HUES48 (cell line): ENCODE results near the gene MAPK7.

Experiments
- H3K27ac ChIP-seq: one replicate; pipeline ENCODE4 v1.7.0; 2013; ENCODE audit warnings: low read depth, low read length, inconsistent platforms
- H3K27me3 ChIP-seq: 2 replicates; pipeline ENCODE4 v1.6.1; 2013; ENCODE audit warnings: mild to moderate bottlenecking, low read length; ENCODE audit not compliant: control insufficient read depth, insufficient read depth
- H3K36me3 ChIP-seq: 2 replicates; pipeline ENCODE4 v1.6.1; 2013; ENCODE audit warnings: low read length; ENCODE audit not compliant: control insufficient read depth, insufficient read depth
- H3K4me1 ChIP-seq: 2 replicates; pipeline ENCODE4 v1.6.1; 2013; ENCODE audit warnings: mild to moderate bottlenecking, low read length; ENCODE audit not compliant: control insufficient read depth, insufficient read depth
- H3K4me3 ChIP-seq: 2 replicates; pipeline ENCODE4 v1.5.1; 2013; ENCODE audit warnings: mild to moderate bottlenecking, low read depth, low read length
- H3K9ac ChIP-seq: 2 replicates; pipeline ENCODE4 v1.6.1; 2013; ENCODE audit warnings: mild to moderate bottlenecking, low read depth, low read length, moderate library complexity
- H3K9me3 ChIP-seq: 2 replicates; pipeline ENCODE4 v1.6.1; 2013; ENCODE audit warnings: low read length; ENCODE audit not compliant: control insufficient read depth, insufficient read depth

MAPK7 gene

DNA sequence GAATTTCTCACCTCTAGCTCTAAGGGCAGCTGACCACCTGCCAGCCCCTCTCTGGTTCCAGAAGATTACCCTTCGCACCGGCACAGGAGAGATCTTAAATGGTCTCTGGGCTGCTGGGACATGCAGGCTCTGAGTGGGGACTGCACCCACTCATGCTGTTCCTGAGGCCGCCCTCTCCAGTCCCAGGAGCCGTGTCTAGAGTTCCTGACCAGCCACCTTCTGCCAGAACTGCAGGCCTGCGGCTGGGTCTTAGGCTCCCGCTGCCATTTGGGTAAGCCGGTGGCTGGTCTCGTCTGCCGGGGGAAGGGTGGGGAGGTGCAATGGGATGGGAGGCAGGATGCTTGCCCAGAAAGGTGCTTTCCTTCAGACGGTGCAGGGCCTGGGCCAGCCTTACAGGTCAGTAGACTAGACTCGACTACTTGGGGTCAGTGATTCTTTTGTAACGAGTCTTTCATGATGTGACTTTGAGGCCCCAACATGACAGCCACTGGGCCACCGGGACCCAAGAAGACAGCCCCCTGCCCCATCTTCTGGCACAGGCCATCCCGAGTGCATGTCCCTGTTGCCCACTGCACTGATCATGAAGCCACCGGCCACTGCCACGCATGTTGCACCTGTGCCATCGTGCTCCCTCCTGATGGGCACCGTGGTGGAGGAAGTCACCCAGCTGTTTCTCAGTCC is 42.2 kb upstream of the MAPK7 start:
- H3K4me1 ChIP-seq, result peaks cover 22% of the 10 kb centered on the region
- no peak overlapping the region for H3K4me3 ChIP-seq
- no peaks in the 10 kb centered on the region for H3K9me3 ChIP-seq
- H3K27ac ChIP-seq, result no peak overlapping the region
- H3K36me3 ChIP-seq, result 0 out of 2 replicates have a peak, but pooled peaks cover 2% of the 10 kb centered on the region
- H3K9ac ChIP-seq, result no peak overlapping the region
- no peaks in the 10 kb centered on the region for H3K27me3 ChIP-seq

DNA sequence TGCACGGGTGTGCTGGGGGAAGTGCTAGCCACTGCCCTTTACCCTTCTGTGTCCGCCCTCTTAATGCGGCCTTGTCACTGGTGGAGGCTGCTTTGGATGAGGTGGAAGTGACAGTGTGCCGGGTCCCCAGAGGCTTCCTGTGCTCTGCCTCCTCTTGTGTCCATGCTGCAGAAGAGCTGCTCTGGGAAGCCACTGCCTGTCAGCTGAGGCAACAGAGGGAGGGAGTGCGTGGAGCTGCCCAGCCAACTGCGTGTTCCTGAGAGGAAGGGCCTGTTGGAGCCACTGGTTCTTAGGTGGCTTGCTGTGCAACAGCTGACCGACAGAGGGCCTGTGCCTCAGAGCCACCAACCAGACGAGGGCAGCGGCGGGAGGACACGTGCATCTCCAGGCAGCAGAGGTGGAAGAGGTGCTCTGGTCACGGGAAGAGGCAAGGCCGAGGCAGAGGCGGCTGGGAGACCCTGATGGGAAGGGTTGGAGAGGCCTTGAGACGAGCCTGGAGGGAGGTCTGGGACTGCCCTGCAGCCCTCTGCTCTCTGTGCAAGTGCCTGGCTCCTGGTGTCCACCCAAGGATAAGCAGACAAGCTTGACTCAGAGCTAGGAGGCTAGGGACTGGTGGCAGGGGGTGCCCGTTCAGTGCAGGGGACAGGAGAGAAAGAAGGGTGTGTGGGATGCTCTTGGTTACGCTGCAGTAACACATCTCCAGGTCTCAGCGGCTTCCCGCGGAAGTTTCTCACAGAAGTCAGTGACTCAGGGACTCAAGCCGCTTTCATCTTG is 41.2 kb upstream of the MAPK7 start:
- no peaks in the 10 kb centered on the region for H3K27me3 ChIP-seq

DNA sequence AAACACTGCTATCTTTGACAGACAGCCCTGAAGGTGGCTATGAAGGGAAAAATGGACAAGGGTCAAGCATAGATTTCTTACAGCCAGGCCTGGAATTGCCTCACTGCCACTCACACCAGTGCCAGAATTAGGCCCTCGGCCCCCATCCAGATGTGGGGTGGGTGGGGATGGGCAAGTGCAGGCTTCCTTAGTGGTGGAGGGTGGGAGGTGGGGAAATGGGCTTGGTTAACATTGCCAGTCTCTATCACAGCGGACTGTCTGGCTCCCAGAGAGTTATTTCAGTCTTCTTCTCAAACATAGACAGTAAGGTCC is 40.6 kb upstream of the MAPK7 start:
- no peaks in the 10 kb centered on the region for H3K9me3 ChIP-seq
- no peak overlapping the region for H3K27ac ChIP-seq
- H3K36me3 ChIP-seq, result no peaks in the 10 kb centered on the region
- no peaks in the 10 kb centered on the region for H3K27me3 ChIP-seq
- no peak overlapping the region for H3K4me3 ChIP-seq
- peaks cover 22% of the 10 kb centered on the region for H3K4me1 ChIP-seq
- H3K9ac ChIP-seq, result no peak overlapping the region

More for the DNA sequence above, 41.2 kb upstream of the MAPK7 start:
- Histone ChIP-seq H3K4me3 (no peak overlapping the region), H3K9me3 (no peaks in the 10 kb centered on the region), H3K36me3 (no peaks in the 10 kb centered on the region), H3K4me1 (peaks cover 22% of the 10 kb centered on the region), H3K27ac (no peak overlapping the region), H3K9ac (no peak overlapping the region)

DNA sequence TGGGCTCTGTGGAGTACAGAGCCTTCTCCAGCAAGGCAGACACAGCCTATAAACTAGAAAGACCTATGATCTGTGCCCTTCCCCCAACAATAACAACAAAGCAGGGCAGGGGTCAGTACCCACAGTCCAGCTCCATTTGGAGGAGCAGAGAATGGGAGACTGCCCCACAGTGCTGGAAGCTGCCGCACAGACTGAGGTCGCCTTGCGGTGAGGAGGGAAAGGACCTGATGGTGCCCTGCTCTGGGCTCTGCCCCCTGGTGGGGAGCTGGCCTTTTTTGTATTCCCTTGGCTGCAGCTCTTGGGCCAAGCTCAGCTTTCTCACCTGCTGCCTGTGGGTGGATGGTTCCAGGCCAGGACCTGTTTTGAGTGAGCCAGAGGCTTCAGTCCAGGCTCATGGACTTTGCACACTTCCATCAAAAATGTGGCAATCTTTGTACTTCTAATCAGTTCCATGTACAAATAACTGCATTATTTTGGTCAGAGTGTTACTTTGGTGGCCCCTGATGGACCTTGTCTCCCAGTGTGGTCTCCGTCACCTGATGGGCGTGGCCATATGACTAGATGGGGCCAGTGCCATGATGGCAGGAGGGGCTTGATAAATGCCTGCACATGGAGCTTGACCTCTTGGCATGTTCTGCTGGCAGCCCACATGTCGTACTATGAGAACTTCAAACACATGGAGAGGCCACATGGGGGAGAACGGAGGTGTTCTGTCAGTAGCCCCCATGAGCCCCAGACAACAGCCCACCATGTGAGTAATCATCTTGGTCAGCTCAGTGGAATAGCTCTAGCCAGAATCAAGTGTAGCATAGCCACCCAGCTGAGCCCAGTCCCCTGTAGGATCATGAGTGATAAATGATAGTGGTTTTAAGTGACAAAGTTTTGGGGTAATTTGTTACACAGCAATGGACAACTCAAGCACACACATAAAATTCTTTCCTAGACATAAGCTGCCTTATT is 40.0 kb upstream of the MAPK7 start:
- H3K4me1 ChIP-seq, result peaks cover 21% of the 10 kb centered on the region
- no peak overlapping the region for H3K27ac ChIP-seq
- H3K27me3 ChIP-seq, result no peaks in the 10 kb centered on the region
- H3K9ac ChIP-seq, result no peak overlapping the region
- H3K4me3 ChIP-seq, result no peak overlapping the region
- H3K9me3 ChIP-seq, result no peaks in the 10 kb centered on the region
- no peaks in the 10 kb centered on the region for H3K36me3 ChIP-seq

DNA sequence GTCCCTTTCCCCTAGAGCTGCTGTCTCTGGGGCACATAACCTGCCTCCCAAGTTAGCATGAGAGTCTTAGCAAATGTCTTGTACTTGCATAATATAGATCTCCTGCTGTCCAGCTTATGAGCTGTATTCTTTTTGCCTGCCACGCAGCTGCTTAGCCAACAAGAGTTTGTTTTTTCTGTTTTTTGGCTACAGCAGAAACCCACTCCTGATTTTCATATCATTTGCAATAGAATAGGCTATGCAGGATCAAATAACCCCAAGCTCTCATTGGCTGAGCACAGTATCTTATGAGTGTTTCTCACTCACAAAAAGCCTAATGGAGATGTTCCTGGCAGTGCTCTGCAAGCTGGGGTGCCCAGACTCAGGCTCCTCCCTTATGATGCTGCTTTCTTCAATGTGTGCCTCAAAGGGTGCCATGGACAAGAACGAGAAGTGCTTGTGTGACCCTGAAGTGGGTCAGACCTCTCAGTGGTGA is 38.9 kb upstream of the MAPK7 start:
- Histone ChIP-seq H3K9me3 (no peaks in the 10 kb centered on the region), H3K4me1 (peaks cover 16% of the 10 kb centered on the region), H3K36me3 (peaks cover 3% of the 10 kb centered on the region; the same call in 1 of the 2 replicates), H3K27ac (peak overlapping the region; percentile 36), H3K4me3 (no peak overlapping the region), H3K9ac (no peak overlapping the region), H3K27me3 (no peaks in the 10 kb centered on the region)

DNA sequence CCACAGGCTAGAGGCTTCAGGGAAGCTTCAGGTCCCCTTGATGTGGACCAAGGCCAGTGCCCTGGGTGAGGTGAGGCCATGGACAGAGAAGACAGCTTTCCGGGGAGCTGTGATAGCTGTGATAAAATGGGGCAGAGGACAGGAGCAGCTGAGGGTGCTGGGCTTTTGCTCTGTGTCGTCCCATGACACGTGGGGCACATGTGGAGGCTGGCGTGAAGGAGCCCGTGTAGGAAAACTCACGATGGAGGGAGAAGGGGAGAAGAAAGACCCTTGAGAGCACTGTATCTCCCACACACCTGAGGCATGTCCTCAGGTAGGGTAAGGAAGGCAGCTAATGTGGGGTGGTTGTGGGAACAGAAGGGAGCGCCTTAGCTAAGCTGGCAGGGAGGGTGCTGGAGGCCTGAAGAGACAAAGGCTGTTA is 37.1 kb upstream of the MAPK7 start:
- Histone ChIP-seq H3K27me3 (no peaks in the 10 kb centered on the region), H3K36me3 (peaks cover 3% of the 10 kb centered on the region; the same call in 1 of the 2 replicates)

DNA sequence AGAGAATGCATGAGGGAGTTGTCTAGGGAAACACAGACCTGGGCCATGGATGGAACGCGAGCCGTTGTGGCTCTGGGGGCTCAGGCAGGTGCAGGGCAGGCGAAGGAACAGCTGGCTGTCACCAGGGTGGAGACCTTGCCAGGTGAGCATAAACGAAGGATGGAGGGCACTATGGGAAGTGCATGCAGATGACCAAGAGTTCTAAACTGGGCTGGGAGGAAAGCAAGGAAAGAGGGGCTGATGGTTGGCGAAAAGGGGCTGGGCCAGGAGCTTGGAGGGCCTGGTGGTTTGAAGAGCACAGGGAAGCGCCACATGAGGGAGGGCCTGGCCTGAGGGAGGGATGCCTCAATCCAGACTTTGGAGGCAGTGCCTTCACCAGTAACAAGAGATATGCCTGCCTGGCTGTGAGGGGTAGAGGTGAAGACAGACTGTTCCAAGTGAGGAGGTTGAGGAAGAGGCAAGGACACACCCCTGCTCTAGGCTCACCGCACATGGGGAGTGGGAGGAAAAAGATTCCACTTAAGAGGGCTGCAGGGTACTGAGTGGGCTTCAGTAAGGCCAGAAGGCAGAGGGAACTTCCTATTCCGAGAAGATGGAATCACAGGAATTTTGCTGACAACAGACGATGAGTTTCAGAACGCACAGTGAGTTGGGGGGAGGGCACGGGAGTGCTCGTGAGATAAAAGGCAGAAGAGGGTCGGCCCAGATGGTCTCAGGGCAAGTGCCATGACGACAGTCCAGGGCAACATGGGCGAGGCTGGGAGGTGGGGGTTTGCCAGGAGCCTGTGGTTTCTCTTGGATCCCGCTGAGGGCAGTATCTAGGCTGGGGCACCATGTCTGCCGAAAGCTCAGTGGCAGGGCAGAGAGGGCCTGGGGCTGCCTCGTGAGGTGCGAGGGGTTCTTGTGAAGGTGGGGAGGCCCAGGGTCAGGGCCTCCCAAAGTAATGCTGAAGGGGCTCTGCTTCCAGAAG is 36.4 kb upstream of the MAPK7 start:
- Histone ChIP-seq H3K4me3 (no peak overlapping the region), H3K27me3 (no peaks in the 10 kb centered on the region), H3K36me3 (peaks cover 5% of the 10 kb centered on the region; the same call in 1 of the 2 replicates), H3K27ac (no peak overlapping the region), H3K9ac (no peak overlapping the region), H3K9me3 (no peaks in the 10 kb centered on the region), H3K4me1 (peaks cover 16% of the 10 kb centered on the region)

More for the DNA sequence above, 37.1 kb upstream of the MAPK7 start:
- no peak overlapping the region for H3K9ac ChIP-seq
- H3K27ac ChIP-seq, result no peak overlapping the region
- no peaks in the 10 kb centered on the region for H3K9me3 ChIP-seq
- peaks cover 16% of the 10 kb centered on the region for H3K4me1 ChIP-seq
- H3K4me3 ChIP-seq, result no peak overlapping the region

DNA sequence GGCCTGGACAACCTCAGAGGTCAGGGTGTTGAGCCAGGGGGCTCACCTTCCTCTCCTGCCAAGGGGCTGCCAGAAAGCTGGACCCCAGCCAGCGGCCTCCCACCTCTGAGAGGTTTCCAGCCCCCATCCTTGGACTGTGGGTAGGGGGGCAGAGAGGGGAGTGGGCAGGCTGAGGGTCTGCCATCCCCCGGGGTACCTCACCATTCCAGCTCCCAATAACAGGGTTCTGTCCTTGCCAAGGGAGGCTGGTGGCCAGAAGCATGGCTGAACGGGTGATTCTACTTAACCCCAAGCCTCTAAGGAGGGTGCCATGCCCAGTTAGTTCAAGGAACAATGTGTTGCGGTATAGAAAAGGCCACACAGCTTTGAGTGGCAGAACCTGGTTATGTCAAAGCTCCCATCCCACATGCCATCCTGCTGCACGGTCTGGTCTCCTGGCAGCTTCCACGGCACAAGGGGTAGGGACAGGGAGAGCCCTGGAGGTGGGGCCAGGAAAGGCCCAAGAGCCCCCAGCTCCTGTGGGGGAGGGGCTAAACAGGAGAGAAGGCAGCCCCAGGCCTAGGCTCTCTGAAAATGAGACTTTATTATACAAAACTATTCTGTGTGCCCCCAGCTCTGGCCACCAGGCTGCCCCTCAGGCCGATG is 35.6 kb upstream of the MAPK7 start:
- peaks cover 16% of the 10 kb centered on the region for H3K4me1 ChIP-seq

DNA sequence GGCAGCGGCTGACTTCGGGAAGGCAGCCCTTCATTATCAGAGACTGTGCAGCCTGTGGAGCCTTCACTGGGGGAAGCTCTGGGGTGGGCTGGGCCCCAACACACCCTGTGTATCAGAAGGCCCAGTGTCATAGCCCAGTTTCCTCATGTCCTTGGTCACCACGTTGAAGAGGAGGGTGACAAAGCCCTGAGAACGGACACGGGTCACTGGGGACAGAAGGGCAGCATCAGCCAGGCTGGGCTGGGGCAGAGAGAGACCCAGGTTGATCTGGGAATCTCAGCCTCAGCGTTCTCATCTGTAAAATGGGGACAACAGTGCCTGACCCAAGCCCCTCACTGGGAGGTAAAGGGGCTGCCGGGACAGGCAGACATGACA is 35.1 kb upstream of the MAPK7 start:
- Histone ChIP-seq H3K4me3 (no peak overlapping the region), H3K36me3 (peaks cover 7% of the 10 kb centered on the region; the same call in 1 of the 2 replicates), H3K27ac (no peak overlapping the region), H3K4me1 (peaks cover 15% of the 10 kb centered on the region), H3K9me3 (no peaks in the 10 kb centered on the region), H3K27me3 (no peaks in the 10 kb centered on the region), H3K9ac (no peak overlapping the region)

More for the DNA sequence above, 35.6 kb upstream of the MAPK7 start:
- H3K9me3 ChIP-seq, result no peaks in the 10 kb centered on the region
- H3K27me3 ChIP-seq, result no peaks in the 10 kb centered on the region
- no peak overlapping the region for H3K9ac ChIP-seq
- H3K36me3 ChIP-seq, result peaks cover 7% of the 10 kb centered on the region; the same call in 1 of the 2 replicates
- H3K4me3 ChIP-seq, result no peak overlapping the region
- H3K27ac ChIP-seq, result no peak overlapping the region
